Caco-2 (cell line): Measurements from ENCODE around the gene GRM1. TPM values are rescaled to one million over a fixed set of nuclear protein-coding genes. Genes with fewer than 3 reads are reported as not detected.
"Not testable (repeated sequence)": the region's sequence is repeated elsewhere in the genome, so short reads cannot be mapped to it uniquely, and the experiment has no call there.

ENCODE experiments used
- BruUV-seq: library from RNA; stranded (reverse); fragments of 400-500 nt; replicated peaks from 2 replicates; lab custom pipeline; 2021; lab: Mats Ljungman, UMichigan
- CTCF ChIA-PET: fragments of 300-600 bp; sonication (Branson Sonifier 250); formaldehyde crosslinking; loops from one replicate; lab custom pipeline; 2022; ENCODE audit warnings: antibody characterized with exemption; lab: Charles Lee
- POLR2A ChIA-PET: fragments of 300-600 bp; sonication (Branson Sonifier 250); formaldehyde crosslinking; loops from one replicate; lab custom pipeline; 2022; ENCODE audit warnings: antibody characterized with exemption; lab: Charles Lee
- DNase-seq, 2 experiments: peaks; one replicate each; pipeline versions ENCODE4 v3.0.0 to v3.0.0-alpha.2; 2020 to 2022
- H3K27me3 ChIP-seq: replicated peaks from 2 replicates; pipeline ENCODE4 v1.6.0; 2011; ENCODE audit warnings: low read length; ENCODE audit not compliant: control insufficient read depth, insufficient read depth
- H3K36me3 ChIP-seq: 2 replicates; pipeline ENCODE4 v1.5.1; 2011; ENCODE audit warnings: low read length; ENCODE audit not compliant: control insufficient read depth, insufficient read depth
- H3K4me1 ChIP-seq: fragments of 250-450 bp; sonication (Bioruptor Pico); 2 replicates; pipeline ENCODE4 v1.5.1; 2020; ENCODE audit warnings: mild to moderate bottlenecking
- H3K4me3 ChIP-seq: 2 replicates; pipeline ENCODE4 v1.5.1; 2011; ENCODE audit warnings: low read depth, mild to moderate bottlenecking, control low read depth, low read length
- H3K9me3 ChIP-seq: fragments of 250-450 bp; sonication (Bioruptor Pico); 2 replicates; pipeline ENCODE4 v1.5.1; 2020; ENCODE audit warnings: mild to moderate bottlenecking, moderate library complexity
- H3K27ac Mint-ChIP-seq: one replicate; pipeline ENCODE4 v1.8.0; 2022; ENCODE audit warnings: mixed read lengths; ENCODE audit not compliant: unreplicated experiment
- H3K27me3 Mint-ChIP-seq: one replicate; pipeline ENCODE4 v1.8.0; 2022; ENCODE audit warnings: mixed read lengths; ENCODE audit not compliant: insufficient read depth, unreplicated experiment
- H3K36me3 Mint-ChIP-seq: one replicate; pipeline ENCODE4 v1.8.0; 2022; ENCODE audit warnings: mild to moderate bottlenecking, mixed read lengths; ENCODE audit not compliant: insufficient read depth, unreplicated experiment
- H3K4me1 Mint-ChIP-seq: one replicate; pipeline ENCODE4 v1.8.0; 2022; ENCODE audit warnings: low read depth, mixed read lengths; ENCODE audit not compliant: unreplicated experiment
- H3K4me3 Mint-ChIP-seq: one replicate; pipeline ENCODE4 v1.8.0; 2022; ENCODE audit warnings: mild to moderate bottlenecking, moderate library complexity, mixed read lengths; ENCODE audit not compliant: unreplicated experiment
- H3K9me3 Mint-ChIP-seq: one replicate; pipeline ENCODE4 v1.8.0; 2022; ENCODE audit warnings: mixed read lengths; ENCODE audit not compliant: unreplicated experiment
- CTCF ChIP-seq, 2 experiments: fragments of 200-600 bp in 1 of 2; IDR thresholded peaks; 1 replicate in 1 of 2; 2 replicates in 1 of 2; pipeline versions ENCODE4 v1.5.1 to v1.8.0; 2011 to 2022; ENCODE audit warnings: antibody characterized with exemption in 1 of 2, control low read depth in 1 of 2, inconsistent platforms in 1 of 2, low read depth in 1 of 2, low read length in 1 of 2, mild to moderate bottlenecking in 1 of 2, moderate library complexity in 1 of 2; ENCODE audit not compliant: insufficient read depth in 1 of 2, severe bottlenecking in 1 of 2, unreplicated experiment in 1 of 2
- intact Hi-C: fragments of 100-400 bp; cut with micrococcal nuclease; formaldehyde crosslinking; loops from one replicate; pipeline ENCODE4 v1.10.0; 2022; ENCODE audit not compliant: unreplicated experiment
- total RNA-seq: library from RNA; stranded (reverse); gene quantifications from 2 replicates; pipeline ENCODE4 v1.2.3, GENCODE V29; 2022

Gene GRM1
- total RNA-seq, 1 experiment from 2014 or later: not detected

DNA sequence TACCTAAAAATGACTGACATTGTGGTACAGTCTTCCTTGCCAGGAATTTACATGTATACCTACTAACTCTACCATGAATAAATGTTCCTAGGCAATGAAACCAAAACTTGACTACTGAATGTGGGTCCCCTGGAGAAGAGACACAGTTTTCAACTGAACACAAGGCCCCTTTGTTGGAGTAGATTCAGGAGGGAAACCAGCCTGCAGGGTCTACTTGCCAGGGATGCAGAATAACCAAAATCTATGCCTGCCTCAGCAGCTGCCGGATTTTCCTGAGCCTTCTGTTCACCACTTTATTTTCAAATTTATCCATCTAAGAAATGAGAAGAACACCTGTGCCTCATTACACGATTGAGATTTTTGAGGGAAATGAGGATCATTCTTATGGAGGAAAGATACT is 211.9 kb downstream of the GRM1 start:
- intact Hi-C loops: no loop called here
- no peaks in the 10 kb centered on the region for H3K27me3 ChIP-seq
- peaks cover 2% of the 10 kb centered on the region for H3K27me3 Mint-ChIP-seq
- H3K36me3 ChIP-seq: no peaks in the 10 kb centered on the region
- no TSS peak for BruUV-seq
- no peaks in the 10 kb centered on the region for H3K4me1 Mint-ChIP-seq
- no peaks in the 10 kb centered on the region for H3K4me1 ChIP-seq
- no peak overlapping the region for H3K27ac Mint-ChIP-seq
- H3K4me3 ChIP-seq: no peak overlapping the region
- ChIA-PET POLR2A (no interaction called here), CTCF (no interaction called here)
- H3K9me3 ChIP-seq: peaks cover 3% of the 10 kb centered on the region; the same call in 1 of the 2 replicates
- H3K4me3 Mint-ChIP-seq: no peak overlapping the region
- TF ChIP-seq CTCF (IDR thresholded peaks at IDR 0.05; ENCODE audit: insufficient read depth in 1 of 2, low read depth in 1 of 2, low read length in 1 of 2, severe bottlenecking in 1 of 2, unreplicated experiment in 1 of 2): no peak
- H3K36me3 Mint-ChIP-seq: no peaks in the 10 kb centered on the region
- peaks cover 16% of the 10 kb centered on the region for H3K9me3 Mint-ChIP-seq
- no peak for DNase-seq

DNA sequence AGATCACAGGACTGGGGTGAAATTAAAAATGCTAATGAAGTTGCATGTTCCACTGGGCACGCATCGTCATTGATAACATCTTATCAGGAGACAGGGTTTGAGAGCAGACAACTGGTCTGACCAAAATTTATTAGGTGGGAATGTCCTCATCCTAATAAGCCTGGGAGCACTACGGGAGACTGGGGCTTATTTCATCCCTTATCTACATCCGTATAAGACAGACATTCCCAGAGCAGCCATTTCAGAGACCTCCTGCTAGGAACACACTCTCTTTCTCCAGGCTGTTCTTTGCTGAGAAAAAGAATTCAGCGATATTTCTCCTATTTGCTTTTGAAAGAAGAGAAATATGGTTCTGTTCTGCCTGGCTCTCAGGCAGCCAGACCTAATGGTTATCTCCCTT is 214.8 kb downstream of the GRM1 start:
- H3K4me1 Mint-ChIP-seq, CTCF ChIA-PET, H3K4me3 Mint-ChIP-seq, H3K4me1 ChIP-seq, H3K27me3 ChIP-seq, H3K36me3 ChIP-seq, BruUV-seq, H3K9me3 ChIP-seq, H3K27me3 Mint-ChIP-seq, H3K4me3 ChIP-seq, intact Hi-C loops, H3K27ac Mint-ChIP-seq, DNase-seq, POLR2A ChIA-PET, H3K36me3 Mint-ChIP-seq: not testable (repeated sequence)
- peaks cover 16% of the 10 kb centered on the region for H3K9me3 Mint-ChIP-seq

- peaks cover 16% of the 10 kb centered on the region for H3K9me3 Mint-ChIP-seq
- Histone ChIP-seq H3K9me3 (peaks cover 3% of the 10 kb centered on the region; the same call in 1 of the 2 replicates), H3K36me3 (no peaks in the 10 kb centered on the region), H3K4me1 (no peaks in the 10 kb centered on the region), H3K4me3 (no peak overlapping the region), H3K27me3 (no peaks in the 10 kb centered on the region)
- ChIA-PET POLR2A (no interaction called here), CTCF (no interaction called here)
- BruUV-seq: no TSS peak
- H3K4me1 Mint-ChIP-seq: no peaks in the 10 kb centered on the region
- no peak for DNase-seq
- intact Hi-C loops: no loop called here
- H3K27me3 Mint-ChIP-seq: peaks cover 2% of the 10 kb centered on the region
- no peak overlapping the region for H3K4me3 Mint-ChIP-seq
- TF ChIP-seq CTCF (IDR thresholded peaks at IDR 0.05; ENCODE audit: insufficient read depth in 1 of 2, low read depth in 1 of 2, low read length in 1 of 2, severe bottlenecking in 1 of 2, unreplicated experiment in 1 of 2): no peak
- no peaks in the 10 kb centered on the region for H3K36me3 Mint-ChIP-seq
- no peak overlapping the region for H3K27ac Mint-ChIP-seq
These were observed 215.8 kb downstream of the GRM1 start for GRCh38 chr6:146244630-146245143.
